Astrocyte of the hippocampus (primary cell): Measurements from ENCODE around the gene GPRIN2.
"Not testable (repeated sequence)": the region's sequence is repeated elsewhere in the genome, so short reads cannot be mapped to it uniquely, and the experiment has no call there.

Experiments
- DNase-seq: peaks from one replicate; pipeline ENCODE4 v3.0.0; 2011; ENCODE audit warnings: low read depth, low spot score

The GPRIN2 gene

GRCh38 chr10:46556515-46557318 lies at the start of gene GPRIN2:
Gene GPRIN2 (minus strand): TSS chr10:46556658. CDS start chr10:46550736, 5,922 bp downstream.
- DNase-seq: no peak

GRCh38 chr10:46600516-46600915 lies 44.1 kb upstream of the GPRIN2 start:
- not testable (repeated sequence) for DNase-seq

- peak; percentile 6 for DNase-seq
These were observed 41.3 kb upstream of the GPRIN2 start for GRCh38 chr10:46597616-46598246.

DNA sequence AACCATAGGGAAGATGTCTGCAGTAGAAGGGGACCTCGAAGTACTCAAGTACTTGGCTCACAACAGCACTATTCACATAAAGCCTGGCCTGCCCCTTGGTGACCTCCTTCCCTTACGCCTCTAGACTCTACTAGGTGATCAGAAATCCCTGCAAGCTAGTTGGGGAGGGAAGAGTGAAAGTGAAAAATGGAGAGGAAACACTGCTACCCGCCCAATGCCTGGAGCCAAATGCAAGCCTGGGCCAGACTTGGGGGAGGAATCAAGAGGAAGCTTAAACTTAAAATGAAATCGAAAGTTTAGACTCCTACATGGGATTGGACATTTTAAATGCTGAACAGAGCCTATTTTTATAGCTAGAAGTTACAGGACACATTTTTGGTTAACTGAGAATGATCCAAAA lies 40.1 kb upstream of the GPRIN2 start:
- DNase-seq: not testable (repeated sequence)

- DNase-seq: not testable (repeated sequence)
These were observed 38.1 kb upstream of the GPRIN2 start for GRCh38 chr10:46594453-46595063.

DNA sequence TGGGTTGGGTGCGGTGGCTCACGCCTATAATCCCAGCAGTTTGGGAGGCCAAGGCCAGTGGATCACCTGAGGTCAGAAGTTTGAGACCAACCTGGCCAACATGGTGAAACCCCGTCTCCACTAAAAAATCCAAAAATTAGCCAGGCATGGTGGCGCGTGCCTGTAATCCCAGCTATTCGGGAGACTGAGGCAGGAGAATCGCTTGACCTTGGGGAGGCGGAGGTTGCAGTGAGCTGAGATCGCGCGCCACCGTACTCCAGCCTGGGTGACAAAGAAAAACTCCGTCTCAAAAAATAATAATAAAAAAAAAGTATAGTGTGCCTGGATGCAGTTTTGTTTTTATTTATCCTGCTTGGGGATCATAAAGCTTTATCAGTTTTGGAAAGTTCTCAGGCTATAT lies 36.8 kb upstream of the GPRIN2 start:
- not testable (repeated sequence) for DNase-seq

GRCh38 chr10:46591053-46591452 lies 34.6 kb upstream of the GPRIN2 start:
- not testable (repeated sequence) for DNase-seq

DNA sequence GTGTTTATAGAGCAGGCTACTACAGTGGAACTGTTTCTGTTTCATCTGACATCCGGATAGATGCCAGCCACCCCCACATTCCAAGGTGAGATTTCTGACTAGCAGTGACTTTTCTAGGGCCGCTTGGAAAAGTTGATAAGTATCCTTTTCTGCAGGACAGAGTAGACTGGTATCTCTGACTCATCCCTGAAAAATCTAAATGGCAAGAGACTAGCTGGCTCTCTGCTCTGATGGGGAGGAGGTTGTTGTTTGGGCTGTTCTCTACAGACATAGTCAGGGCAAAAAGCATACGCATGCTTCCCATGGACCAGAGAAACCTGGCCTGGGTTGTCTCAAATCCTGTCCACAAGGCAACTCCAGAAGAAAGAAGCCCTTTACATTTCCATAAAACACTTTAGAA lies 33.1 kb upstream of the GPRIN2 start:
- not testable (repeated sequence) for DNase-seq

DNA sequence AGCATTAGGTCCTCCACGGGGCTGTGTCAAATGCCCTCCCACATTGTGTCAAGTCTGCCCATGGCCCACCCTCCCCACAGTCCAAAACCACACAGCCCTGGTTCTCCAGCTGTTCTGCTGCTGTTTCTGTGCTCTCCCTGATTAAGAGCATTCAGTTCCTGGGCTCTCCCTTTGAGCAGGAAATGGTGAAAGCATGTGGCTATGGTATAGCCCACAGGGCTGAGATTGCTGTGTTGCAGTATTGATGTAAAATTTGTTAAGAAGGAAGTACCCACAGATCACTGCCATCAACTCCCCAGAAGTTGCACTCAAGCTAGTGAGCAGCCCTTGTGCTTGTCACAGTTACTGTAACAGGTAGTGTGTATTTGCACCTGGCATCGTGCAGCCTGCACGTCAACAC lies 31.8 kb upstream of the GPRIN2 start:
- not testable (repeated sequence) for DNase-seq

DNA sequence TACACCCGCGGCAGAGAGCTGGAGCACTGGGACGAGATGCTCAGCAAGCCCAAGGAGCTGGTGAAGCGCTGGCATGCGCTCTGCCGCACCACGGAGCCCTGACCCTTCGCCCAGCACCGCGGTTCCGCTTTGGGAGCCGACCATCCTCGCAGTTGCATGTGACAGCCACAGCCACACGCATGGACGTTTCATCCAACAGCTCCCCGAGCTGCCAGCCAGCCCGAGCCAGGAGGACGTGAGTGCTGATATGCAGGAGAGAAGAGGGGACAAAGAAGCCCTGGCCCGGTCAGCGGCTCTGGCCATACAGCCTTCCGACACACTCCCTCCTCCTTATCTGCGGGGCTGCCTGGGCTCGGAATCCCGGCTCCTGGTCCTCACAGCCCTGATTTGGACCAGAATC lies 31.1 kb upstream of the GPRIN2 start:
- not testable (repeated sequence) for DNase-seq

GRCh38 chr10:46585246-46585645 lies 28.8 kb upstream of the GPRIN2 start:
- not testable (repeated sequence) for DNase-seq

DNA sequence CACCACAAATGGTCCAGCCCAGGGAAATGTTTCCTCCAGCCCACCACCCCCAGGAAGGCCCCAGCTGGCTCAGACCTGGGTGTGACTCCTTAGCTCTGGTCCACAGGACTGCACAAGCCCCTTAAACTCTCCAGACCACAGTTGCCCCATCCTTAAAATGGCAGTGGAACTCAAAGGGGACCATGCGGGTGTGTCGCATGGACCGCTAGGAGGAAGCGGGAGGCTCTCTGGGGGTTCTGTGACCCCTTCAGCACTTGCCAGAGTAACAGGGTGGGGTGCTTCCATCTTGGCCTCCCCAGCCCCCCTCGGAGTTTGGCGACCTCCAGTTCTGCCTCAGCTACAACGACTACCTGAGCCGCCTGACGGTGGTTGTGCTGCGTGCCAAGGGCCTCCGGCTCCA lies 27.7 kb upstream of the GPRIN2 start:
- not testable (repeated sequence) for DNase-seq

- not testable (repeated sequence) for DNase-seq
These were observed 26.1 kb upstream of the GPRIN2 start for GRCh38 chr10:46582568-46582967.

GRCh38 chr10:46581997-46582396 lies 25.5 kb upstream of the GPRIN2 start:
- DNase-seq: not testable (repeated sequence)

- DNase-seq: not testable (repeated sequence)
These were observed 22.9 kb upstream of the GPRIN2 start for GRCh38 chr10:46579378-46579777.

GRCh38 chr10:46578474-46579178 lies 22.2 kb upstream of the GPRIN2 start, which contains the start of gene SYT15:
Gene SYT15 (plus strand): TSS chr10:46579128. CDS start chr10:46579169, 41 bp downstream.
- not testable (repeated sequence) for DNase-seq

- DNase-seq: not testable (repeated sequence)
These were observed 21.4 kb upstream of the GPRIN2 start for GRCh38 chr10:46577624-46578473.

DNA sequence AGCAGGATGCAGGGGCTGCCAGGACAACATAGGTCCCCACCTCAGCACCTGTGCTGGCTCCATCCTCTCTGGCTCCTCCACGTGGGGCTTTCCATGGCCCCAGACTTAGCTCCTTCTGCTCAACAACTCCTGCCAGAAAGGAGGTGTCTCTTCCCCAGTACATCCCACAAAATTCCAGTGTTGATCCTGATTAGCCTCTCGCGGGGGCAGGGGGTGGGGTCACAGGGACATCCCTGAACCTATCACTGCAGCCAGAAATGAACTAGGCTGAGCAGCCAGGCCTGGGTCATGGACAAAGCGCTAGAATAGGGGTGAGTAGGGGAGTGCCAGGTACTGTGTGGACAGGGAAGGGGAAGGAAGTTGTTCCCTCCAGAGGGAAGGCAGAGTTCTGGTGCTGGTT lies 17.4 kb upstream of the GPRIN2 start:
- DNase-seq: not testable (repeated sequence)

DNA sequence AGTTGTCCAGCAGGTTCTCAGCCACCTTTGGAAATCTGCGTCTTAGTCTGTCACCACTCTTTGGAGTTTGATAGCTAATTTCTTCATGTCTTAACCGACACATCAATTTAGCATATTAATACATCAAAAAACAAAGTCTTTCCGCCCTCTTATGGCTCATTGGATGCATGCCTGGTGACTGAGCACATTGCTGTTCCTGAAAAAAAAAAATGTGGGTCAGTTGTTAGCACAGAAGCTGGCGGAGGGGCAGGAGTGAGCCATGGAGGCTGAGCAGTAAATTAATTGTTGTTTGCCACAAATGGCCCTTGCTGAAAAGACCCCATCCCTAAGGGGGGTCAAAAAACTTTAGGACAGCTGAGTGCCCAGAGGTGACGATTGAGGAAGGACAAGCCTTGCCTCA lies 16.9 kb upstream of the GPRIN2 start:
- DNase-seq: not testable (repeated sequence)

GRCh38 chr10:46572765-46573164 lies 16.3 kb upstream of the GPRIN2 start:
- not testable (repeated sequence) for DNase-seq

- DNase-seq: not testable (repeated sequence)
These were observed 14.2 kb upstream of the GPRIN2 start for GRCh38 chr10:46570655-46571054.
